ENCODE data around the gene CD101. TPM values are rescaled to one million over a fixed set of nuclear protein-coding genes. Genes with fewer than 3 reads are reported as not detected.

The CD101 gene
- total and polyA plus RNA-seq, 2 experiments from 2014 or later = 1.2 to 1.3 TPM

DNA sequence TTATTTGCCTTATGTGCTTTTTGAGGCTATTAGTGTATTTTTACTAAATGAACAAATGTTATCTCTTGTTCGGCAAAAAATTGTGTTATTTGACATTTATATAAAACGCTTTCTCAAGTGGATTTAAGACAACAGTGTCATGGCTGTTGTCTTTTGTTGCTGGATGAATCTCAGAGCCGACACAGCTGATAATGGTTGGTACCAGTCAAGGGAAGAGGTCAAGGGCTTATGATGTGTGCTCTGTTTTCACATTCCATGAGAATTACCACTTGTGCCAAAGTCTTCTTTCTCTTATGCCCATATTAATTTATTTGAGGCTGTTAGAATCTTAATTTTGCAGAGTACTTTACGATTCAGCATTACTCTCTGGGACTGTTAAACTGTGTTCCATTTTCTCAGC lies 17.9 kb upstream of the CD101 start (continued):
- TF ChIP-seq ZNF462 (CRISPR knock-in tag; IDR thresholded peaks at IDR 0.05) (no peak), STAT1 (IDR thresholded peaks at IDR 0.05; ENCODE audit: unreplicated experiment) (no peak), REST (IDR thresholded peaks at IDR 0.05; ENCODE audit: unreplicated experiment) (no peak), EZH2phosphoT487 (IDR thresholded peaks at IDR 0.05; ENCODE audit: unreplicated experiment) (no peak), ZNF331 (CRISPR knock-in tag; IDR thresholded peaks at IDR 0.05; ENCODE audit: low read depth) (no peak), CREB1 (CRISPR knock-in tag; IDR thresholded peaks at IDR 0.05; ENCODE audit: low read depth) (no peak), EZH2 (IDR thresholded peaks at IDR 0.05; ENCODE audit: low read depth, unreplicated experiment) (no peak), NANOG (IDR thresholded peaks at IDR 0.05; ENCODE audit: borderline replicate concordance) (no peak)

Measured in GM23338 (cell line).